ENCODE data around the gene PEX3.
A peak's percentile ranks its signal among the peaks of the same experiment; 100 is the strongest.

- TF ChIP-seq CTCF (IDR thresholded peaks at IDR 0.05) (peak; percentile 44), EZH2 (IDR thresholded peaks at IDR 0.05; ENCODE audit: borderline replicate concordance, insufficient read depth, low read depth, low read length, poor library complexity, severe bottlenecking) (no peak)
These were observed 62.8 kb downstream of the PEX3 start for GRCh38 chr6:143513410-143513809.
